ENCODE data around the gene GNPNAT1.

Gene GNPNAT1

GRCh38 chr14:52791223-52792096 lies at the start of gene GNPNAT1:
GNPNAT1 (minus strand) TSS chr14:52791607; CDS start chr14:52784650, 6,957 bp downstream.
- DNase-seq (ENCODE audit: low read depth, low spot score) = peak; percentile 39
- H3K27ac ChIP-seq = peak within 1 kb of the TSS; percentile 88

- peak; percentile 8 for DNase-seq (ENCODE audit: low read depth, low spot score)
- H3K27ac ChIP-seq = peak overlapping the region; percentile 16
Measured at GRCh38 chr14:52840877-52841276, 49.5 kb upstream of the GNPNAT1 start.

GRCh38 chr14:52837451-52837850 lies 46.0 kb upstream of the GNPNAT1 start:
- DNase-seq (ENCODE audit: low read depth, low spot score) = no peak
- H3K27ac ChIP-seq = no peak overlapping the region

GRCh38 chr14:52836063-52836462 lies 44.7 kb upstream of the GNPNAT1 start:
- no peak overlapping the region for H3K27ac ChIP-seq
- DNase-seq (ENCODE audit: low read depth, low spot score) = no peak

- no peak for DNase-seq (ENCODE audit: low read depth, low spot score)
- peak overlapping the region; percentile 43 for H3K27ac ChIP-seq
Measured at GRCh38 chr14:52835122-52835903, 43.9 kb upstream of the GNPNAT1 start.

GRCh38 chr14:52834440-52834842 lies 43.0 kb upstream of the GNPNAT1 start:
- H3K27ac ChIP-seq = peak overlapping the region; percentile 43
- no peak for DNase-seq (ENCODE audit: low read depth, low spot score)

GRCh38 chr14:52833891-52834290 lies 42.5 kb upstream of the GNPNAT1 start:
- no peak for DNase-seq (ENCODE audit: low read depth, low spot score)
- H3K27ac ChIP-seq = no peak overlapping the region

- no peak overlapping the region for H3K27ac ChIP-seq
- DNase-seq (ENCODE audit: low read depth, low spot score) = no peak
Measured at GRCh38 chr14:52829527-52830185, 38.2 kb upstream of the GNPNAT1 start.

GRCh38 chr14:52827426-52827825 lies 36.0 kb upstream of the GNPNAT1 start:
- DNase-seq (ENCODE audit: low read depth, low spot score) = no peak
- no peak overlapping the region for H3K27ac ChIP-seq

GRCh38 chr14:52825085-52825484 lies 33.7 kb upstream of the GNPNAT1 start:
- DNase-seq (ENCODE audit: low read depth, low spot score) = no peak
- no peak overlapping the region for H3K27ac ChIP-seq

GRCh38 chr14:52824462-52824861 lies 33.1 kb upstream of the GNPNAT1 start:
- DNase-seq (ENCODE audit: low read depth, low spot score) = no peak

GRCh38 chr14:52821805-52822250 lies 30.4 kb upstream of the GNPNAT1 start:
- no peak for DNase-seq (ENCODE audit: low read depth, low spot score)

More at GRCh38 chr14:52824462-52824861, 33.1 kb upstream of the GNPNAT1 start:
- no peak overlapping the region for H3K27ac ChIP-seq

GRCh38 chr14:52808101-52808500 lies 16.7 kb upstream of the GNPNAT1 start:
- DNase-seq (ENCODE audit: low read depth, low spot score) = no peak
- H3K27ac ChIP-seq = no peak overlapping the region

More at GRCh38 chr14:52821805-52822250, 30.4 kb upstream of the GNPNAT1 start:
- H3K27ac ChIP-seq = no peak overlapping the region

- DNase-seq (ENCODE audit: low read depth, low spot score) = no peak
- no peak overlapping the region for H3K27ac ChIP-seq
Measured at GRCh38 chr14:52806115-52806514, 14.7 kb upstream of the GNPNAT1 start.

- peak overlapping the region; percentile 84 for H3K27ac ChIP-seq
- DNase-seq (ENCODE audit: low read depth, low spot score) = peak; percentile 77
Measured at GRCh38 chr14:52802597-52802996, 11.2 kb upstream of the GNPNAT1 start.

- peak overlapping the region; percentile 84 for H3K27ac ChIP-seq
- DNase-seq (ENCODE audit: low read depth, low spot score) = no peak
Measured at GRCh38 chr14:52801014-52801712, 9.8 kb upstream of the GNPNAT1 start.

GRCh38 chr14:52798826-52799225 lies 7.4 kb upstream of the GNPNAT1 start:
- no peak overlapping the region for H3K27ac ChIP-seq
- DNase-seq (ENCODE audit: low read depth, low spot score) = no peak

GRCh38 chr14:52797653-52798052 lies 6.2 kb upstream of the GNPNAT1 start:
- no peak overlapping the region for H3K27ac ChIP-seq
- no peak for DNase-seq (ENCODE audit: low read depth, low spot score)

GRCh38 chr14:52793061-52793460 lies 1.7 kb upstream of the GNPNAT1 start:
- no peak for DNase-seq (ENCODE audit: low read depth, low spot score)

GRCh38 chr14:52792097-52792415 lies 649 bp upstream of the GNPNAT1 start:
- peak overlapping the region; percentile 88 for H3K27ac ChIP-seq
- DNase-seq (ENCODE audit: low read depth, low spot score) = peak; percentile 22

More at GRCh38 chr14:52793061-52793460, 1.7 kb upstream of the GNPNAT1 start:
- H3K27ac ChIP-seq = no peak overlapping the region
